HepG2 (cell line): ENCODE measurements around the gene ANKRD39. TPM values are rescaled to one million over a fixed set of nuclear protein-coding genes. Genes with fewer than 3 reads are reported as not detected.
A peak's percentile ranks its signal among the peaks of the same experiment; 100 is the strongest.

Source experiments
- HMGA1 ChIP-seq: sonication (generic); formaldehyde crosslinking; conservative IDR thresholded peaks from 2 replicates; pipeline ENCODE4 v1.4.0; 2020; ENCODE audit warnings: missing genetic modification reagents
- HMGXB3 ChIP-seq: sonication (generic); formaldehyde crosslinking; IDR thresholded peaks from 2 replicates; pipeline ENCODE4 v1.4.0; 2020; ENCODE audit warnings: missing genetic modification reagents, borderline replicate concordance
- HNF1B ChIP-seq: sonication (generic); formaldehyde crosslinking; IDR thresholded peaks from 2 replicates; pipeline ENCODE4 v1.5.1; 2020; ENCODE audit warnings: mild to moderate bottlenecking, moderate library complexity, missing genetic modification reagents
- POLR2G ChIP-seq: fragments of 200-400 bp; formaldehyde crosslinking; IDR thresholded peaks from 2 replicates; pipeline ENCODE4 v1.6.1; 2018; ENCODE audit warnings: mild to moderate bottlenecking, low read depth, low read length, moderate library complexity
- TBL1XR1 ChIP-seq: fragments of 150-350 bp; IDR thresholded peaks from 2 replicates; pipeline ENCODE4 v1.6.1; 2014; ENCODE audit warnings: borderline replicate concordance, low read length; ENCODE audit not compliant: partially characterized antibody
- TEAD2 ChIP-seq: sonication (generic); formaldehyde crosslinking; IDR thresholded peaks from 2 replicates; pipeline ENCODE4 v1.9.0; 2021; ENCODE audit warnings: missing genetic modification reagents
- YEATS2 ChIP-seq: sonication (generic); formaldehyde crosslinking; IDR thresholded peaks from 2 replicates; pipeline ENCODE4 v1.4.0; 2020; ENCODE audit warnings: missing genetic modification reagents, borderline replicate concordance
- ZBTB34 ChIP-seq: sonication (generic); formaldehyde crosslinking; IDR thresholded peaks from 2 replicates; pipeline ENCODE4 v1.8.0; 2022; ENCODE audit warnings: mild to moderate bottlenecking, missing genetic modification reagents
- ZNF451 ChIP-seq: sonication (generic); formaldehyde crosslinking; IDR thresholded peaks from 2 replicates; pipeline ENCODE4 v1.5.0; 2020; ENCODE audit warnings: mild to moderate bottlenecking, missing genetic modification reagents
- ZNF512 ChIP-seq: sonication (generic); formaldehyde crosslinking; IDR thresholded peaks from 2 replicates; pipeline ENCODE4 v1.4.0; 2020; ENCODE audit warnings: mild to moderate bottlenecking, missing genetic modification reagents
- ZNF512B ChIP-seq: sonication (generic); formaldehyde crosslinking; IDR thresholded peaks from 2 replicates; pipeline ENCODE4 v1.5.1; 2020; ENCODE audit warnings: missing genetic modification reagents, mild to moderate bottlenecking, borderline replicate concordance
- ZNF558 ChIP-seq: sonication (generic); formaldehyde crosslinking; IDR thresholded peaks from 2 replicates; pipeline ENCODE4 v1.9.0; 2022; ENCODE audit warnings: mild to moderate bottlenecking, missing genetic modification reagents, borderline replicate concordance
- ZNF773 ChIP-seq: sonication (generic); formaldehyde crosslinking; IDR thresholded peaks from 2 replicates; pipeline ENCODE4 v1.4.0; 2020; ENCODE audit warnings: missing genetic modification reagents, borderline replicate concordance
- ZNF780A ChIP-seq: sonication (generic); formaldehyde crosslinking; IDR thresholded peaks from 2 replicates; pipeline ENCODE4 v1.8.0; 2022; ENCODE audit warnings: mild to moderate bottlenecking, missing genetic modification reagents, moderate library complexity
- polyA plus RNA-seq, 8 experiments: library from polyadenylated mRNA; depleted of rRNA in 3 of 8; stranded (reverse) in 7 of 8; unstranded in 1 of 8; fragments of >200 nt; fragmentation: Illumina TruSeq in 4 of 8; extraction: Trizol in 4 of 8; gene quantifications; 2 replicates each; pipeline versions ENCODE4 v1.2.1 to v1.2.3, GENCODE V29; 2011 to 2016; ENCODE audit warnings: low read depth in 4 of 8, missing spikeins in 1 of 8, mixed read lengths in 1 of 8; ENCODE audit not compliant: insufficient read depth in 1 of 8
- total RNA-seq, 5 experiments: library from RNA; depleted of rRNA; stranded (reverse); fragments of >200 nt; fragmentation: Illumina TruSeq; extraction: Trizol; gene quantifications; 2 replicates each; pipeline ENCODE4 v1.2.3, GENCODE V29; 2016; ENCODE audit warnings: low read depth in 1 of 5

ANKRD39 gene
- total and polyA plus RNA-seq, 2 of the 13 experiments (the other 11 are each of a cell fraction or from before 2014, with no cell fraction given): 23.2 to 24.8 TPM

- TF ChIP-seq ZNF780A (CRISPR knock-in tag) (no peak), ZNF558 (CRISPR knock-in tag) (peak; percentile 75; the same call in 1 of the 2 replicates), HMGXB3 (CRISPR knock-in tag) (no peak), ZNF512 (CRISPR knock-in tag) (no peak), POLR2G (peak; percentile 95), ZBTB34 (CRISPR knock-in tag) (peak; percentile 36; the same call in 1 of the 2 replicates), TBL1XR1 (peak; percentile 66), ZNF773 (CRISPR knock-in tag) (no peak; the same call in 1 of the 2 replicates), ZNF451 (CRISPR knock-in tag) (no peak; the same call in 1 of the 2 replicates), HMGA1 (CRISPR knock-in tag) (no peak), YEATS2 (CRISPR knock-in tag) (0 out of 2 replicates have a peak, but pooled peaks have one; percentile 14), ZNF512B (CRISPR knock-in tag) (peak; percentile 83; the same call in 1 of the 2 replicates), TEAD2 (CRISPR knock-in tag) (0 out of 2 replicates have a peak, but pooled peaks have one; percentile 47), HNF1B (CRISPR knock-in tag) (peak; percentile 92)
These were observed at the start of gene ANKRD39 (continued) for GRCh38 chr2:96857667-96858372.
